T-helper 2 cell treated with Interferon-gamma antibody and Interleukin-4, amounts not matched to agents 5 μg/mL and 100 μg/mL, for 36 hours (primary cell): ENCODE measurements around the gene SP140L.
"Not testable (repeated sequence)": the region's sequence is repeated elsewhere in the genome, so short reads cannot be mapped to it uniquely, and the experiment has no call there.

ENCODE experiments used
- DNase-seq: peaks from one replicate; pipeline ENCODE4 v3.0.0; 2021; ENCODE audit warnings: low spot score
- H3K27ac Mint-ChIP-seq: one replicate; pipeline ENCODE4 v1.8.0; 2021; ENCODE audit warnings: mild to moderate bottlenecking, mixed read lengths
- H3K27me3 Mint-ChIP-seq: one replicate; pipeline ENCODE4 v1.8.0; 2021; ENCODE audit warnings: low read depth, mixed read lengths
- H3K36me3 Mint-ChIP-seq: one replicate; pipeline ENCODE4 v1.8.0; 2021; ENCODE audit warnings: low read depth, mixed read lengths
- H3K4me1 Mint-ChIP-seq: one replicate; pipeline ENCODE4 v1.8.0; 2021; ENCODE audit warnings: low read depth, mixed read lengths
- H3K4me3 Mint-ChIP-seq: one replicate; pipeline ENCODE4 v1.8.0; 2022; ENCODE audit warnings: mild to moderate bottlenecking, moderate library complexity, mixed read lengths
- H3K9me3 Mint-ChIP-seq: one replicate; pipeline ENCODE4 v1.8.0; 2021; ENCODE audit warnings: mixed read lengths

SP140L gene

GRCh38 chr2:230329946-230330605, 3.1 kb downstream of the SP140L start:
- H3K27me3 Mint-ChIP-seq: no peaks in the 10 kb centered on the region
- DNase-seq: no peak
- H3K4me1 Mint-ChIP-seq: peaks cover 70% of the 10 kb centered on the region
- H3K4me3 Mint-ChIP-seq: peak overlapping the region; percentile 97
- no peaks in the 10 kb centered on the region for H3K9me3 Mint-ChIP-seq
- H3K27ac Mint-ChIP-seq: peak overlapping the region; percentile 64
- H3K36me3 Mint-ChIP-seq: peaks cover 75% of the 10 kb centered on the region

GRCh38 chr2:230330725-230331124, 3.7 kb downstream of the SP140L start:
- peaks cover 70% of the 10 kb centered on the region for H3K4me1 Mint-ChIP-seq
- peaks cover 79% of the 10 kb centered on the region for H3K36me3 Mint-ChIP-seq
- H3K9me3 Mint-ChIP-seq: no peaks in the 10 kb centered on the region
- H3K27me3 Mint-ChIP-seq: no peaks in the 10 kb centered on the region
- DNase-seq: no peak
- peak overlapping the region; percentile 67 for H3K27ac Mint-ChIP-seq
- peak overlapping the region; percentile 97 for H3K4me3 Mint-ChIP-seq

- H3K27me3 Mint-ChIP-seq: no peaks in the 10 kb centered on the region
- no peak for DNase-seq
- H3K4me1 Mint-ChIP-seq: peaks cover 56% of the 10 kb centered on the region
Observed at GRCh38 chr2:230335461-230335863, 8.5 kb downstream of the SP140L start.

GRCh38 chr2:230335864-230336506, 9.0 kb downstream of the SP140L start:
- peak overlapping the region; percentile 78 for H3K4me3 Mint-ChIP-seq
- DNase-seq: no peak
- H3K27me3 Mint-ChIP-seq: no peaks in the 10 kb centered on the region
- H3K4me1 Mint-ChIP-seq: peaks cover 51% of the 10 kb centered on the region
- peaks cover 4% of the 10 kb centered on the region for H3K9me3 Mint-ChIP-seq
- H3K27ac Mint-ChIP-seq: peak overlapping the region; percentile 85
- peaks cover 67% of the 10 kb centered on the region for H3K36me3 Mint-ChIP-seq

More at GRCh38 chr2:230335461-230335863, 8.5 kb downstream of the SP140L start:
- Mint-ChIP-seq H3K27ac (peak overlapping the region; percentile 85), H3K4me3 (peak overlapping the region; percentile 78), H3K9me3 (peaks cover 4% of the 10 kb centered on the region), H3K36me3 (peaks cover 72% of the 10 kb centered on the region)

- Mint-ChIP-seq H3K4me1 (peaks cover 40% of the 10 kb centered on the region), H3K36me3 (peaks cover 63% of the 10 kb centered on the region), H3K9me3 (peaks cover 48% of the 10 kb centered on the region)
- H3K4me3 Mint-ChIP-seq, H3K27ac Mint-ChIP-seq, DNase-seq, H3K27me3 Mint-ChIP-seq: not testable (repeated sequence)
Observed at GRCh38 chr2:230341936-230342528, 15.0 kb downstream of the SP140L start.

GRCh38 chr2:230343041-230343624, 16.1 kb downstream of the SP140L start:
- not testable (repeated sequence) for H3K4me3 Mint-ChIP-seq, DNase-seq, H3K27me3 Mint-ChIP-seq
- peak overlapping the region; percentile 75 for H3K27ac Mint-ChIP-seq
- H3K36me3 Mint-ChIP-seq: peaks cover 67% of the 10 kb centered on the region
- H3K4me1 Mint-ChIP-seq: peaks cover 49% of the 10 kb centered on the region
- H3K9me3 Mint-ChIP-seq: peaks cover 51% of the 10 kb centered on the region

GRCh38 chr2:230343747-230344146, 16.8 kb downstream of the SP140L start:
- Mint-ChIP-seq H3K36me3 (peaks cover 72% of the 10 kb centered on the region), H3K4me3 (peak overlapping the region; percentile 5), H3K9me3 (peaks cover 51% of the 10 kb centered on the region), H3K4me1 (peaks cover 55% of the 10 kb centered on the region), H3K27ac (peak overlapping the region; percentile 38), H3K27me3 (no peaks in the 10 kb centered on the region)
- no peak for DNase-seq

GRCh38 chr2:230346465-230346864, 19.5 kb downstream of the SP140L start:
- H3K4me1 Mint-ChIP-seq: peaks cover 76% of the 10 kb centered on the region
- peak overlapping the region; percentile 94 for H3K27ac Mint-ChIP-seq
- H3K9me3 Mint-ChIP-seq: peaks cover 55% of the 10 kb centered on the region
- peaks cover 88% of the 10 kb centered on the region for H3K36me3 Mint-ChIP-seq
- H3K4me3 Mint-ChIP-seq: no peak overlapping the region
- no peak for DNase-seq
- H3K27me3 Mint-ChIP-seq: no peaks in the 10 kb centered on the region

GRCh38 chr2:230346921-230347533, 20.0 kb downstream of the SP140L start:
- DNase-seq: no peak
- Mint-ChIP-seq H3K4me1 (peaks cover 79% of the 10 kb centered on the region), H3K4me3 (peak overlapping the region; percentile 4), H3K27ac (peak overlapping the region; percentile 94), H3K27me3 (no peaks in the 10 kb centered on the region), H3K36me3 (peaks cover 90% of the 10 kb centered on the region), H3K9me3 (peaks cover 55% of the 10 kb centered on the region)

GRCh38 chr2:230347659-230348305, 20.8 kb downstream of the SP140L start:
- Mint-ChIP-seq H3K9me3 (peaks cover 53% of the 10 kb centered on the region), H3K36me3 (peaks cover 87% of the 10 kb centered on the region), H3K4me3 (peak overlapping the region; percentile 78)

GRCh38 chr2:230348787-230349186, 21.8 kb downstream of the SP140L start:
- Mint-ChIP-seq H3K9me3 (peaks cover 49% of the 10 kb centered on the region), H3K4me3 (peak overlapping the region; percentile 78), H3K4me1 (peaks cover 67% of the 10 kb centered on the region), H3K27ac (peak overlapping the region; percentile 94), H3K27me3 (no peaks in the 10 kb centered on the region), H3K36me3 (peaks cover 82% of the 10 kb centered on the region)
- no peak for DNase-seq

More at GRCh38 chr2:230347659-230348305, 20.8 kb downstream of the SP140L start:
- DNase-seq: peak; percentile 49
- H3K4me1 Mint-ChIP-seq: peaks cover 75% of the 10 kb centered on the region
- no peaks in the 10 kb centered on the region for H3K27me3 Mint-ChIP-seq
- peak overlapping the region; percentile 94 for H3K27ac Mint-ChIP-seq

GRCh38 chr2:230356084-230356483, 29.1 kb downstream of the SP140L start:
- no peaks in the 10 kb centered on the region for H3K27me3 Mint-ChIP-seq
- peaks cover 20% of the 10 kb centered on the region for H3K4me1 Mint-ChIP-seq
- H3K4me3 Mint-ChIP-seq: no peak overlapping the region
- DNase-seq: no peak
- H3K9me3 Mint-ChIP-seq: peaks cover 23% of the 10 kb centered on the region
- peaks cover 76% of the 10 kb centered on the region for H3K36me3 Mint-ChIP-seq
- no peak overlapping the region for H3K27ac Mint-ChIP-seq

- Mint-ChIP-seq H3K4me1 (peaks cover 31% of the 10 kb centered on the region), H3K27ac (no peak overlapping the region), H3K4me3 (no peak overlapping the region), H3K9me3 (peaks cover 16% of the 10 kb centered on the region), H3K36me3 (peaks cover 83% of the 10 kb centered on the region), H3K27me3 (no peaks in the 10 kb centered on the region)
- DNase-seq: no peak
Observed at GRCh38 chr2:230358305-230358704, 31.3 kb downstream of the SP140L start.
